Activated CD8-positive, alpha-beta T cell treated with anti-CD3 and anti-CD28 coated beads, Interleukin-2, amount 10 ng/mL, durations not matched to agents 7 days and 5 days (primary cell): ENCODE results near the gene NNMT. TPM values are rescaled to one million over a fixed set of nuclear protein-coding genes. Genes with fewer than 3 reads are reported as not detected.
A peak's percentile ranks its signal among the peaks of the same experiment; 100 is the strongest.

Experiments used
- ATAC-seq: fragments of 150-1000 bp; cut with Tn5 transposase; one replicate; pipeline ENCODE4 v1.10.0; 2021; ENCODE audit warnings: moderate library complexity
- CTCF ChIA-PET: fragments of 350-600 bp; sonication (Branson Sonifier 250); formaldehyde crosslinking; loops from one replicate; lab custom pipeline; 2021; ENCODE audit warnings: antibody characterized with exemption; lab: Charles Lee
- POLR2A ChIA-PET: fragments of 350-600 bp; sonication (Branson Sonifier 250); formaldehyde crosslinking; loops from one replicate; lab custom pipeline; 2021; ENCODE audit warnings: antibody characterized with exemption; lab: Charles Lee
- DNase-seq: peaks from one replicate; pipeline ENCODE4 v3.0.0-alpha.2; 2020
- H3K27ac Mint-ChIP-seq: one replicate; pipeline ENCODE4 v1.8.0; 2021; ENCODE audit warnings: mild to moderate bottlenecking, mixed read lengths
- H3K27me3 Mint-ChIP-seq: one replicate; pipeline ENCODE4 v1.8.0; 2021; ENCODE audit warnings: low read depth, mixed read lengths
- H3K36me3 Mint-ChIP-seq: one replicate; pipeline ENCODE4 v1.8.0; 2021; ENCODE audit warnings: low read depth, mixed read lengths
- H3K4me1 Mint-ChIP-seq: one replicate; pipeline ENCODE4 v1.8.0; 2021; ENCODE audit warnings: low read depth, mixed read lengths
- H3K4me3 Mint-ChIP-seq: one replicate; pipeline ENCODE4 v1.8.0; 2021; ENCODE audit warnings: mild to moderate bottlenecking, mixed read lengths
- H3K9me3 Mint-ChIP-seq: one replicate; pipeline ENCODE4 v1.8.0; 2022; ENCODE audit warnings: mixed read lengths; ENCODE audit not compliant: insufficient read depth
- total RNA-seq, 2 experiments: library from RNA; stranded (reverse); gene quantifications; one replicate each; pipeline ENCODE4 v1.2.3, GENCODE V29; 2021

The NNMT gene
- total RNA-seq, 2 experiments from 2014 or later, result not detected

DNA sequence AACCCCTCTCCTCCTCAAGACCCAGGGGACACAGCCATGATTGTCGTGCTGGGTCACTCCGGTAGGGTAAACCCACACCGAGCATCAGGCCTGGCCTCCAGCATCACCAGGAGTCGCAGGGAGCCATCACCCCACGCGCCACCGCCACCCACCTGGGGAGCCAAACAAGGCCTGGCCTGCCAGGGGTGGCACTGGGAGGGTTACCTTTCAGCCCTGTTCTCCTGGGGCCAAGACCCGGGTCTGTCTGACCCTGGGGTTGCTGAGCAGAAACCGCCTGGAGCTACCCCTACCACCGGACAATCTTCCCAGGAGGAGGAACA lies 39.3 kb upstream of the NNMT start:
- H3K4me1 Mint-ChIP-seq, result peaks cover 29% of the 10 kb centered on the region
- ChIA-PET CTCF (interaction anchor here (0.5 to 0.6 kb wide), 2 partner anchors 83 to 223 kb away, joined by 3 read pairs; no protein-coding TSS in a partner anchor), POLR2A (no interaction called here)
- no peaks in the 10 kb centered on the region for H3K9me3 Mint-ChIP-seq
- no peak overlapping the region for H3K27ac Mint-ChIP-seq
- no peaks in the 10 kb centered on the region for H3K27me3 Mint-ChIP-seq
- H3K4me3 Mint-ChIP-seq, result no peak overlapping the region
- ATAC-seq (no peak), DNase-seq (no peak)
- H3K36me3 Mint-ChIP-seq, result no peaks in the 10 kb centered on the region

DNA sequence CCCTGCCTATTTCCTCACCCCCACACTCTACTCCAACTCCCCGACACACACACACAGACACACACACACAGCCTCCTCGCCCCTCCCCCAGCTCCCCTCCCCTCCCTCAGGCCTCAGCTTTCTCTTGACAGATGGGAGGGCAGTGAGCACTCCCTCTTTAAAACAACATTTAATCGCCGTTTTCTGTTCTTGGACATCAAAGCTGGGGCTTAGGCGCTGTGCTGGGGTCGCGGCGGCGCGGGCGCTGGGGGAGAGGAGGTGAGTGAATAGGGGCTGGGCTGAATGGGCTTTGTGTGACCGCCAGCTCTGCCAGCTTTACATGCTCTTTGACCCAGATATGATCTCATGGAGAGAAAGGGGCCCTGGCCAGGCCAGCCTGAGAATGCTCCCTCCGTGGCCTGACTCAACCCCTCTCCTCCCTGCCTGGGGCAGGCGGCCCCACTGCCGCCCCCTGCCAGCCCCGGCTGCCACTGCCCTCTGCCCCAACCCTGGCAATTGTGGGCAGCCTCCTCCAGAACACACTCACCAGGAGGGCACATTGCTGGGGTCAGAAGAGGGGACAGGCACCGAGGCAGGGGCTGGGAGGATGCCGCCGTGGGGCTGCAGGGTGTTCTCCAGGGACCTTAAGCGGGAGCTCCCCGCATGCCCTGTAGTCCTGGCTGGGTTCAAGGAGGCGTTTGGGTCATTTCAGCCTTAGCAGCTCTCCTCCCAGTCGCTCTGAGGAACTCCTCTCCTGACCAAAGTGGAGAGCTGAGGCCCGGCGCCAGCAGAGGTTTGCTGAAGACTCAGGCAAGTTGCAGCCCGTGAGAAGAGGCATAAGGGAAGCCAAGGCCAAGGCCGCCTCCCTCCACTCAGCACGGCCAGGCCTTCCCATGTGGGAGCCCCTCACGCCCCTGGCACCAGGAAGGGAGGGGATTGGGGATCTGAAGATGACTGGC lies 38.3 kb upstream of the NNMT start:
- DNase-seq (no peak), ATAC-seq (no peak)
- no peaks in the 10 kb centered on the region for H3K27me3 Mint-ChIP-seq
- ChIA-PET POLR2A (interaction anchor here (0.5 kb wide), 1 partner anchor 1192 kb away, joined by 4 read pairs; no protein-coding TSS in a partner anchor), CTCF (interaction anchor here (1.3 to 9.2 kb wide), 7 partner anchors 78 to 361 kb away, joined by 3 to 178 read pairs (median 88); no protein-coding TSS in a partner anchor)
- H3K4me1 Mint-ChIP-seq, result peaks cover 29% of the 10 kb centered on the region
- H3K36me3 Mint-ChIP-seq, result no peaks in the 10 kb centered on the region
- H3K4me3 Mint-ChIP-seq, result no peak overlapping the region
- H3K27ac Mint-ChIP-seq, result peak overlapping the region; percentile 40
- H3K9me3 Mint-ChIP-seq, result no peaks in the 10 kb centered on the region

DNA sequence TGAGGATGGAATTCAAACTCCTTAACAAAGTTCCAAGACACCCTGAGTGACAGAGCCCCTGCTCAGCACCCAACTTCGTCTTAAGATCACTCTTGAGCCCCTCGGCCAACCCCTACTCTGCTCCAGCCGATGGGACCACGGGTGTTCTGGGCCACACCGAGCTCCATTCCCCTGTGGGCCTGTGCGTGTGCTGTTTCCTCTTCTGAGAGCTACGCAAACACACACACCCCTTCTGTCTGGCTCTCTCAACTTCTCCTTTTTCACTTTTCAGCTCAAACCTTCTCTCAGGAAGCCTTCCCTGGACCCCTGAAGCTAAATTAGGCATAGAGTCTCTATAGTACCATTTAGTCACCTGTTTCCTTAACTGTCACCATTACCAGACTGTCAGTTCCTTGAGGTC lies 37.5 kb upstream of the NNMT start:
- Mint-ChIP-seq H3K36me3 (no peaks in the 10 kb centered on the region), H3K27me3 (no peaks in the 10 kb centered on the region), H3K4me1 (peaks cover 24% of the 10 kb centered on the region), H3K27ac (peak overlapping the region; percentile 73), H3K4me3 (no peak overlapping the region), H3K9me3 (no peaks in the 10 kb centered on the region)
- ChIA-PET CTCF (interaction anchor here (1.3 to 9.2 kb wide), 7 partner anchors 79 to 362 kb away, joined by 3 to 178 read pairs (median 88); no protein-coding TSS in a partner anchor), POLR2A (no interaction called here)
- ATAC-seq, result no peak
- no peak for DNase-seq

DNA sequence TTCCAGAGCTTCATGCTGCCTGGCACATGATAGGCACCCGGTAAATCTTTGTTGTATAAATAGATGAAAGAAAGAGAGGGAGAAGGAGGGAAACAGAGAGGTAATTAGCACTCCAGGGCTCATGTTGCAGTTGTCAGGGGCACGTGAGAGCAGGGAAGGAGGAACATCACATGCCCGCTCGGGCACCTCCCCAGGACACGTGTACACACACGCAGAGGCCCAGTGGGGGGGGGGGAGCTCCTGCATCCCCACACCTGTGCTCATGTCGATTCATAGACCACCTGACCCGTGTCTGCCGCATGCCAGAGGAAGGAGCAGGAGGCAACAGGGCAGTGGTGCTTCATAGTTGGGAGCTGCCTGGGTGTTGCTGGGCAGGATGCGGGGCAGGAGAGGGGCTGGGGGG lies 37.1 kb upstream of the NNMT start:
- no peak for DNase-seq
- peaks cover 24% of the 10 kb centered on the region for H3K4me1 Mint-ChIP-seq
- H3K36me3 Mint-ChIP-seq, result no peaks in the 10 kb centered on the region
- H3K9me3 Mint-ChIP-seq, result no peaks in the 10 kb centered on the region
- no peaks in the 10 kb centered on the region for H3K27me3 Mint-ChIP-seq
- ATAC-seq, result no peak
- H3K27ac Mint-ChIP-seq, result peak overlapping the region; percentile 73
- ChIA-PET CTCF (interaction anchor here (1.3 to 9.2 kb wide), 9 partner anchors 79 to 362 kb away, joined by 3 to 178 read pairs (median 29); no protein-coding TSS in a partner anchor), POLR2A (no interaction called here)
- no peak overlapping the region for H3K4me3 Mint-ChIP-seq

DNA sequence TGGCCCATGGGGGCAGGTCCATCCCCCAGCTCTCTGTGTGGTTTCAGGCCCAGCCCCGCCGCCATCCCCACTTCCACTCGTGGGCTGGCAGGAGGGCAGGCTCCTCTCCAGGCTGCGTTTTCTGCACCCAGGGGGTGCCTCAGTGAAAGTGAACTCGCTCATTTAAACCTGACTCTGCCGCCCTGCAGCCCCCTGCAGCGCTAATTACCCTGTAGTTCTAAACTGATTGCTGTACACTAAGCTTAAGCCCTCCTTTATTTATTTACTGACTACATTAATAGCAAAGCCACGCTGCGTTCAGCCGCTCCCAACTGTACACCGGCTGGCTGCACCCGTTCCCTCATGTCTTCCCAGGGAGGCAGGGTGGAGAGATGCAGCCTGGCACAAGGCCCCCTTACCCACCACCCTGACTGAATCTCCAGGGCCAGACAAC lies 36.6 kb upstream of the NNMT start:
- ChIA-PET POLR2A (no interaction called here), CTCF (interaction anchor here (1.0 to 9.2 kb wide), 20 partner anchors 9 to 362 kb away, joined by 3 to 178 read pairs (median 12); no protein-coding TSS in a partner anchor)
- ATAC-seq (no peak), DNase-seq (no peak)
- H3K4me3 Mint-ChIP-seq, result no peak overlapping the region
- H3K4me1 Mint-ChIP-seq, result peaks cover 24% of the 10 kb centered on the region
- H3K9me3 Mint-ChIP-seq, result no peaks in the 10 kb centered on the region
- H3K36me3 Mint-ChIP-seq, result no peaks in the 10 kb centered on the region
- H3K27me3 Mint-ChIP-seq, result no peaks in the 10 kb centered on the region
- H3K27ac Mint-ChIP-seq, result no peak overlapping the region

DNA sequence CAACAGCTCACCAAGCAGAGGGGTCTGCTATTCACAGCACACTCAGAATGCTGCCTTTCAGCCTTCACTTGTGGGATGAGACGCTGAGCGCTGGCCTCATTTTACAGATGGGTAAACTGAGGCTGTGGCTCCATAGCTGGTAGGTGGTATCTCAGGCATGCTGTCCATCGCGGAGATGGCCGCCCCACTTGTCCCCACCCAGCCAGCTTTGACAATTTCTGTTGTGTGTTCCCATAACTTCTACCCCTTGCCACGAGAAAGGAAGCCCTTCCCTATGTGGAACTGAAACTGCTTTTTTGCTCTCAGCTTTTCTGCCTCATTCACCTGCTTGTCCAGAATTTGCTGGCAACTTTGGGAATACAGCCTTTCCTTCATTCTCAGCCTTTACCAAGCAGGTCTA lies 36.1 kb upstream of the NNMT start:
- H3K4me3 Mint-ChIP-seq, result no peak overlapping the region
- H3K4me1 Mint-ChIP-seq, result peaks cover 24% of the 10 kb centered on the region
- POLR2A ChIA-PET, result no interaction called here

DNA sequence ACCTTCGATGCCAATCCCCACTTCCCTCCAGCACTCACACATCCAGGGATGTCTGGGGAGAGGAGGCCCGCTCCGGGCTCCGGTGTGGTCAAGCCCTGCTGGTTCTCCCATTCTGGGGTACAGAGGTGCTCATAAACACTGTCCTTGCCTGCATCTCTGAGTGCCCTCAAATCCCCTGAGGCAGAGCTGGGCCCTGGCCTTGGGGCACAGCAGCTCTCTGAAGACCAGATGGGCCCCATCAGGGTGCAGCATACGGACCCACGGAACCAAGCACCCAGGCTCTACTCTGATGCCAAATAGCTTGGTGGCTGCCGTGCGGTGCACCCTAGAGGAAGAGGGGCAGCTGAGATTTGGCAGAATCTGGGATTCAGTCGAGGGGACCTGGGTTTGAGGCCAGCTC lies 35.7 kb upstream of the NNMT start:
- CTCF ChIA-PET, result interaction anchor here (0.8 to 9.2 kb wide), 61 partner anchors 9 to 458 kb away, joined by 3 to 178 read pairs (median 7); partner anchors contain the start of gene ZBTB16
- no peak overlapping the region for H3K4me3 Mint-ChIP-seq
- POLR2A ChIA-PET, result no interaction called here
- no peaks in the 10 kb centered on the region for H3K27me3 Mint-ChIP-seq
- ATAC-seq (no peak), DNase-seq (no peak)
- H3K36me3 Mint-ChIP-seq, result no peaks in the 10 kb centered on the region
- no peaks in the 10 kb centered on the region for H3K9me3 Mint-ChIP-seq
- peak overlapping the region; percentile 64 for H3K27ac Mint-ChIP-seq
- peaks cover 24% of the 10 kb centered on the region for H3K4me1 Mint-ChIP-seq

More for the DNA sequence above, 36.1 kb upstream of the NNMT start:
- peak overlapping the region; percentile 64 for H3K27ac Mint-ChIP-seq
- DNase-seq, result no peak
- CTCF ChIA-PET, result interaction anchor here (0.8 to 9.2 kb wide), 47 partner anchors 9 to 443 kb away, joined by 3 to 178 read pairs (median 8); partner anchors contain the start of gene ZBTB16
- no peak for ATAC-seq
- no peaks in the 10 kb centered on the region for H3K27me3 Mint-ChIP-seq
- H3K36me3 Mint-ChIP-seq, result no peaks in the 10 kb centered on the region
- no peaks in the 10 kb centered on the region for H3K9me3 Mint-ChIP-seq

DNA sequence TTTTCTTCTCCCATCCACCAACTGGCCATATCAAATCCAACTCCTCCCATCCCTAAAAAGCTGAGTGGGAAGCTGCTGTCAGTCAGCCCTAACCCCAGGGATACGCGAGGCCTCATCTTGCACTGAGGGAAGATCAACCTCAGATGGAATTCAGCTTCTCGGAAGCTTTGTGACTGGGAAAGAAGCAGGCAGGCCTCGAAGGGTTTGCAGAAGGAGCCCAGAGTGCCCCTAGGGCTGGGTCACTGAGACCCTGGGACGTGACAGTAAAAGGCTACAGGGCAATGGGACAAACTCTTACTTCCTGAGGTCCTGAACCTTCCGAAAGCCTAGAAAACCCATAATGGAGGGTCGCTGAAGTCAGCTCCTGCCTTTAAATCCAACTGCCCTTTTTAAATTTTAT lies 34.4 kb upstream of the NNMT start:
- ATAC-seq (no peak), DNase-seq (no peak)
- ChIA-PET POLR2A (interaction anchor here (0.6 kb wide), 1 partner anchor 84 kb away, joined by 3 read pairs; no protein-coding TSS in a partner anchor), CTCF (interaction anchor here (0.7 to 9.2 kb wide), 58 partner anchors 7 to 480 kb away, joined by 3 to 178 read pairs (median 8); partner anchors contain the start of gene ZBTB16)
- no peaks in the 10 kb centered on the region for H3K9me3 Mint-ChIP-seq
- no peak overlapping the region for H3K4me3 Mint-ChIP-seq
- H3K4me1 Mint-ChIP-seq, result peaks cover 24% of the 10 kb centered on the region
- H3K27ac Mint-ChIP-seq, result no peak overlapping the region
- H3K36me3 Mint-ChIP-seq, result no peaks in the 10 kb centered on the region
- no peaks in the 10 kb centered on the region for H3K27me3 Mint-ChIP-seq

DNA sequence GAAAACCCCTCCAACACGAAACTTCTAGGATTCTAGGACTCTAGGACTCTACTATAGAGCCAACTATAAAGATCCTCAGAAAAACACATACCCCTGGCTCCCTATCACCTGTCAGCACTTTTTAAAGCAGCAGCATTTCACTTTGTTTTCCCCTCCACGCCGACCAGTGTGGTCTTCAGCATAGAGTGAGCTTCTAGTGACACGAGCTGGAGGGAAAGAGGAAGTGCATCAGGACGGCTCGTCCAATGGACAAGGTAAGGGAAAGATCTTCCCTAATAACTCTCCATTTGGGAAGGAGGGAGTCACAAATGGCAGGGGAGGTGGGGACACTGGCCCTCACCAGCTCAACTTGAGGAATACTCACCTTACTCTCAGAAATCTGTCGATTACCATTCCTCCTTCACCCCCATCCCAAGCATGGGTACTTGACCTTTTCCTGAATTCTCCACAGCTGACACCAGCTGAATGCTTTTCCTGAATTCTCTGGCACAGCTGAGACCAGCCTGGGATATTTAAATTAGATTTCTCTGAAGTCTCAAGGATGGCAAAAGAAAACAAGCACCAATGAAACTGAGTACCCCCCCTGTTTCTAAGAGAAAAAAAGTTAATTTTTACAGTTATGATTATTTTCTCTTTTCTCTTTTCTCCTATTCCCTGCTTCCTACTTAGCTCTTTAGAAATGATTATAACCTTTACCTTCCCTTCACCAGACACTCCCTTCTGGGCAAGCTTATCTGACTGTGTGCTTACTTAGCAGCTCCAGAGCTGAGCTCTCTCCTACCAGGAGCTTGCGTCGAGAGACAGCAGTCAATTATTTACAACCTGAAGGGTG lies 33.3 kb upstream of the NNMT start:
- no peaks in the 10 kb centered on the region for H3K36me3 Mint-ChIP-seq
- peak; percentile 63 for ATAC-seq
- H3K4me1 Mint-ChIP-seq, result peaks cover 24% of the 10 kb centered on the region
- no peak overlapping the region for H3K4me3 Mint-ChIP-seq
- no peaks in the 10 kb centered on the region for H3K9me3 Mint-ChIP-seq
- H3K27ac Mint-ChIP-seq, result no peak overlapping the region
- DNase-seq, result peak; percentile 55
- peaks cover 2% of the 10 kb centered on the region for H3K27me3 Mint-ChIP-seq
- POLR2A ChIA-PET, result no interaction called here
- CTCF ChIA-PET, result interaction anchor here (0.7 to 9.2 kb wide), 27 partner anchors 10 to 456 kb away, joined by 3 to 178 read pairs (median 7); partner anchors contain the start of genes HTR3A and ZBTB16

DNA sequence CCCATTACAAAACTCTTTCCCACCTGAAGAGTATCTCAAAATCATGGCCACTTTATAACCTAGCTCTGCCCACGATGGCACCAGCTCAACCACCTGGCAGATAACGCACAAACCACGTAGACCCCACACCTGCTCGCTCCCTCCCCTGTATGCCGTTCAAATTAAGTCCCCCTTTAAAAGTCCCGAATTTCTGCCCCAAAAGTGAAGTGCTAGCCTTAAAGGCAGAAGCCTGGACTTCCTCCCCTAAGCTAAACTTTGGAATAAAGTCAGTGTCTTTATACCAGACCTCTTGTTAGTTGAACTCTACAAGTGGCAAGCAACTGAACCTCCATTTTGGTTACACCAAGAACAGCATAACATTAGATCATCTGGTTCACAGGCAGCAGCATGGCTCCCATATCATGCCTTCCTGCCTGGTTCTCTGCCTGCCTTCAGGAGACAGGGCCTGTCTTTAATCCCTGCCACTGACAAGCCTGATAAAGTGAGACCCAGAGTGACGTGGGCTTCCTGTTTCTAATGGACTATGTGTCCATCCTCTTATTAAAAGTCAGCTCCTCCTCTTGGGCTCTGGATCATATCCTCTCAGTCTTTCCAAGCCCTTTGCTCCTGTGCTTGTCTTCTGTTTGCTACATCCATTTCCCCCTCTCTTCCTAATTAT lies 32.6 kb upstream of the NNMT start:
- H3K9me3 Mint-ChIP-seq, result no peaks in the 10 kb centered on the region

More for the DNA sequence above, 32.6 kb upstream of the NNMT start:
- peaks cover 2% of the 10 kb centered on the region for H3K27me3 Mint-ChIP-seq
- H3K4me1 Mint-ChIP-seq, result peaks cover 21% of the 10 kb centered on the region
- no peaks in the 10 kb centered on the region for H3K36me3 Mint-ChIP-seq
- no peak for DNase-seq
- no peak overlapping the region for H3K4me3 Mint-ChIP-seq
- no peak for ATAC-seq
- ChIA-PET POLR2A (no interaction called here), CTCF (interaction anchor here (0.9 to 9.2 kb wide), 18 partner anchors 9 to 457 kb away, joined by 3 to 178 read pairs (median 8); partner anchors contain the start of genes HTR3A and ZBTB16)
- no peak overlapping the region for H3K27ac Mint-ChIP-seq
